Loucy (cell line): ENCODE data around the gene AMOTL1.

Experiments used
- EZH2phosphoT487 ChIP-seq: fragments of 200-600 bp; IDR thresholded peaks from 2 replicates; pipeline ENCODE4 v1.6.1; 2018; ENCODE audit warnings: antibody characterized with exemption, mild to moderate bottlenecking, moderate library complexity, borderline replicate concordance
- TF ChIP-seq, protein P1 (sequence below): fragments of 200-600 bp; sonication (generic); conservative IDR thresholded peaks from 2 replicates; pipeline ENCODE4 v1.5.1; 2014; ENCODE audit warnings: mild to moderate bottlenecking, antibody characterized with exemption, low read length

DNA sequence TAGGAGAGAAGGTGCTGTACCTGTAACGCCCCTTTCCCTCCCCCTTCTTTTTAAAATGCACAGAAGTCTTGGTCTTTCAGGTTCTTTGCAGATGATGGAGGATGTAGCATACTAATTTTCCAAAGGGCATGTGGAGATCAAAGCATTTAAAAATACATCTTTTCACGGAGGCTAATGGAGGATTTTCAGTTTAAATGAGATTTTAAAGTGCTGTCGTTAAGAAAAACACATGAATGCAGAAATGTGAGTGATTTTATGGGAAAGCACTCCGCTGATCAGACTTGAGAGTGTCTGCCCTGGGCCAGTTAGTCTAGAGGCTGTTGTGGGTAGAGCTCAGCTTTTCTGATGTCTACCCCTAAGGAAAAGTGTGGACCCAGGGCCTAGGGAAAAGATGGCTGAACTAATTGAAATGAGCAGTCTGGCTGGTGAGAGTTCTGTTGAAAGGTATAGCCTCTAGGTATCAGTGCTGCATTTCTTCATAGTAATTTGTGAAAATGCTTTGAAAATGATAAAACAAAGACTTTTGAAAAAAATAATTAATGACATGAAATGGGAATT lies 2.5 kb downstream of the AMOTL1 start:
- TF ChIP-seq, protein P1, sequence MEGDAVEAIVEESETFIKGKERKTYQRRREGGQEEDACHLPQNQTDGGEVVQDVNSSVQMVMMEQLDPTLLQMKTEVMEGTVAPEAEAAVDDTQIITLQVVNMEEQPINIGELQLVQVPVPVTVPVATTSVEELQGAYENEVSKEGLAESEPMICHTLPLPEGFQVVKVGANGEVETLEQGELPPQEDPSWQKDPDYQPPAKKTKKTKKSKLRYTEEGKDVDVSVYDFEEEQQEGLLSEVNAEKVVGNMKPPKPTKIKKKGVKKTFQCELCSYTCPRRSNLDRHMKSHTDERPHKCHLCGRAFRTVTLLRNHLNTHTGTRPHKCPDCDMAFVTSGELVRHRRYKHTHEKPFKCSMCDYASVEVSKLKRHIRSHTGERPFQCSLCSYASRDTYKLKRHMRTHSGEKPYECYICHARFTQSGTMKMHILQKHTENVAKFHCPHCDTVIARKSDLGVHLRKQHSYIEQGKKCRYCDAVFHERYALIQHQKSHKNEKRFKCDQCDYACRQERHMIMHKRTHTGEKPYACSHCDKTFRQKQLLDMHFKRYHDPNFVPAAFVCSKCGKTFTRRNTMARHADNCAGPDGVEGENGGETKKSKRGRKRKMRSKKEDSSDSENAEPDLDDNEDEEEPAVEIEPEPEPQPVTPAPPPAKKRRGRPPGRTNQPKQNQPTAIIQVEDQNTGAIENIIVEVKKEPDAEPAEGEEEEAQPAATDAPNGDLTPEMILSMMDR = no peak
- TF ChIP-seq EZH2phosphoT487 = no peak
